Stimulated activated CD8-positive, alpha-beta memory T cell treated with anti-CD3 and anti-CD28 coated beads, Interleukin-7, amount 100 ng/mL, for 48 hours (primary cell): ENCODE results near the gene ZFX.

Experiments
- DNase-seq, 2 donors: peaks; one replicate each; pipeline ENCODE4 v3.0.0-alpha.2; 2020; ENCODE audit warnings: low read depth in 1 of 2; ENCODE audit errors: extremely low read depth in 1 of 2

Gene ZFX

GRCh38 chrX:24198101-24198500 is 48.6 kb downstream of the ZFX start:
- no peak for DNase-seq

- DNase-seq: no peak
Observed at GRCh38 chrX:24200133-24200532, 50.6 kb downstream of the ZFX start.

GRCh38 chrX:24201216-24201615 is 51.7 kb downstream of the ZFX start:
- DNase-seq: no peak

DNA sequence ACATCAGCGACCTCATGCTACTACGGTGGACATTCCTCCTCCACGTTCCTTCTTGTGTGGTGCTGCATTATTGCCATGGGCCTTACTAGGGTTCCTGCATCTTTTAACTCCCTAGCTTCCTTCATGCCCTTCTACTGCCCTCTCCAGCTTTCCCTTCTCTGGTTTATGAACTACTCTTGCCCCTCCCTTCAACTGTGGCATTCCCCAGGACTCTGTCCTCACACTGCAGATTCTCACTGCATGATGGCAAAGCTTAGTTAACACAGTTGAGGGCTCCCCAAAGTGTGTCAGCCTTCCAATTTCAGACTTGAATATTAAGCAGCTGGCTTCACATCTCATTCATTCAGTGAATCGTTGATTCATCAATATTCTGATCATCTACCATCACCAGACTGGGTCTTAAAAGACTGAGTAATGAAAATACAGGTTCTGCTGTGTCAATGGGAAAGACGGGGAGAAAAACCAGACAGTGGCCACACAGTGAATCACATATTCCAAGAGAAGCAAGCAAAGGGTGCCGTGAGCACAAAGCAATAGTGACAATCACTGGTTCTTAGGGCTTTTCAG is 53.0 kb downstream of the ZFX start:
- DNase-seq: no peak

DNA sequence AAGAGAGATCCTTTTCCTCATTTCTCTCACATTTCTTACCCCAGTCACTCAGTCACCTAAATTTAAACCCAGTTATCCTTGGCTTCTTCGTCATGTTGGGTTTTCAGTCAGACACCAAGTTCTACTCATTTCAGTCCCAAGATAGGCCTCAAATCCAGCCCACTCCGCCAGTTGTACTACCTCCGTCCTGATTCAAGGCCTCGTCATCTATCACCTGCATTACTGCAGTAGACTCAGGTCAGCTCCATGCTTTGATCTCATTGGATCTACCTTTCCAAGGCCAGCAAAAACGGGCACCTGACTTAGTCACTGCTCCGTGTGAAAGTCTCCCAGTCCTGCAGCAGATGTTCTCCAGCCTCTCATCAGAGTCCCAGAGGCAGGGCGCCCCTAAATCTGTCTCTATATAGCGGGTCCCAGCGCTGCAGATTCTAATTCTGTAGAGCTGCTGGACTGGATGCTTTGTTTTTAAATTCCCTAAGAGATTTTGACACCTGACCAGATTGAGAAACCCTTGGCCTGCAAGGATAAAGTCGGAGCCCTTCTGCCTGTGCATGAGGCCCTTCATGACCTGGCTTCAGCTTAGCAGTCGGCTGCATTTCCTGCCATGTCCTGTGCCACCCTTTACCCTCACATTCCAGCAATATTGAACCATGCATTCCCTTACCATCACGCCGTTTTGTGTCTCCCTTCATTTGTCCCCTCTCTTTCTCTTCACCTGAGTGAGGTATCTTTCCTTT is 53.7 kb downstream of the ZFX start:
- no peak for DNase-seq

GRCh38 chrX:24204331-24204730 is 54.8 kb downstream of the ZFX start:
- no peak for DNase-seq

DNA sequence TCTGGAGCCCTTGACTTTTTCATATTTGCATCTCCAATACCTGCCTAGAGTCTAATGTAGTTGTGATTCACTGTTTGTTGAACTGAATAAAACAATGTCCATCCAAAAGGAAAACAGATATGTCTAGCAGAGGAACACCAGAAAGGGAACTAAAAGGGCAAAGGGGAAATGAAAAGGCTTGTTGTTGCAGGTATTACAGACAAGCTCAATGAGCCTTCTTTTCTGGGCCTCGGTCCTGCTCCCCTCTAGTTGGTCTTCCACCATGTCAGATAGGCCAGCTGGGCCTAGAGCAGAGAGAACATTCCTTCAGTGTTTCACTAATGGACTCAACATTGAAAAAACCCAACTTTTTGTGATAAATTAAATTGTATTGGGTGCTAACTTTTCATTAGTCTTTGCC is 55.4 kb downstream of the ZFX start:
- no peak for DNase-seq

DNA sequence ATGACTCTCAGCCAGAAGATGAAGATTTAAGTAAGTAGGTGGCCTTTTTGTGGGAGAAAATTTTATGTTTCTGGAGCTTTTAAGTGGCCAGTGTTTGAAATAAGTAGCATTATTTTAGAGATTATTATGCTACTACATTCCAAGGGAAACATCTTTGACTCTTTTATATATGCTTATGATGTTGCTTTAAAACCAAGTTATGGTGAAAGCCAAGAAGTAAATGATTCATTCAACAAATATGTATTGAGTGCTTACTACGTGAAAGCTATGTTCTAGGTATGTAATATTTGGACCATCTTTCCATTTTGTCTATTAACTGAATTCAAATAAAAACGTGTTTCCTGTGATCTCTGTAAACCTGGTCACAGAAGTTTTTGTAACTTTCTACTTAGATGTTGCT is 58.3 kb downstream of the ZFX start:
- no peak for DNase-seq

GRCh38 chrX:24208496-24209240 is 59.1 kb downstream of the ZFX start:
- no peak for DNase-seq

- DNase-seq: no peak
Observed at GRCh38 chrX:24210190-24210589, 60.7 kb downstream of the ZFX start.

DNA sequence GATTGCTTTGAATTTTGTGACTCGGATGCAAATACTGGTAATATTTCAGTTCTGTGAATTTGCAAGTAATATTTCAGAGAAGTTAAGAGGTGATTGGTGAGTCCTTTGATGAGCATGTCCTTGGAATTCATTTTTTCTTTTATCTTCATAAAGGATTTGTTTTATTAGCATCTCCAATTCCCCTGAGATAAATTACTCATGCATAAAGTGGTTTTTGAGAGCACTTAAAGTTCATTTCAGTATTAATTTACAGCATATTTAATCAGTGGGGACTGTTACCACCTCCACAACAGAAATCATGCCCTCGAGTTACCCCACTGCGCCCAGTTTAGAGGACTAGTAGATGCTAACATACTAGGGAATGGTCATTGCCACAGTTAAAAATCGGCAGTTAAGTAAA is 65.0 kb downstream of the ZFX start:
- no peak for DNase-seq

DNA sequence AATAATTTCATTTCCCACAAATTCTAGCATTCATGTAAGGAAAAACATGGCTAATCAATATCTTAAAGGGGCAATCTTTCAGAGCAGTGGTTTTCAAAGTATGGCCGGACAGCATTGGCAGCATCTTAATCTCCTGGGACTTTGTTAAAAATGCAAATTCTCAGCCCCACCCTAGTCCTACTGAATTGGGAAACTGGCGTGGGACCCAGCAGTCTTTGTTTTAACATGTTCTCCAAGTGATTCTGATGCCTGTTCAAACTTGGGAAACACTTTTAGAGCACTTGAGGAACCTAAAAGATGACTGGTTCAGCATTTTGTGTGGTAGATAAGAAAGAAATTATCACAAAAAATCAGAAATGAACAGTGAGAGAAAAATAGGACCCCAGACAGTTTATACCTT is 65.7 kb downstream of the ZFX start:
- no peak for DNase-seq

DNA sequence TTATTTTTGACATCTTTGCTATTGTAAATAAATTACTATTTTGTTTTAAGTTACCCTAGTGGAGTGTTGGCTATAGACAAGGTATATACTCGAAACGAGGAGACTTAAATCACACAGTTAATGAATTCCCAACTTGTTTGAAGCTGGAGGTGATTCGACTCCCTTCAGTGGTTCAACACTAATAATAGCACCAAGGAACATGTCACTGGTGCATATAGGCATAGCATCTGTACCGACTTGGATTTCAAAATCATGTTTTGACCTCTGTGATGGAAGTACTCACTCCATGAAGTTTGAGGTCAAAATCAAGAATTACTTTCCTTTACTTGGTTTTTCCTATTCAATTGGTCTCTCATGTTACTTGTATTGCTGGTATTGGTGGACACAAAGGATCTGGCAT is 66.5 kb downstream of the ZFX start:
- DNase-seq: no peak

- no peak for DNase-seq
Observed at GRCh38 chrX:24216827-24217226, 67.3 kb downstream of the ZFX start.

GRCh38 chrX:24219320-24219719 is 69.8 kb downstream of the ZFX start:
- DNase-seq: no peak

- no peak for DNase-seq
Observed at GRCh38 chrX:24221872-24222271, 72.3 kb downstream of the ZFX start.

DNA sequence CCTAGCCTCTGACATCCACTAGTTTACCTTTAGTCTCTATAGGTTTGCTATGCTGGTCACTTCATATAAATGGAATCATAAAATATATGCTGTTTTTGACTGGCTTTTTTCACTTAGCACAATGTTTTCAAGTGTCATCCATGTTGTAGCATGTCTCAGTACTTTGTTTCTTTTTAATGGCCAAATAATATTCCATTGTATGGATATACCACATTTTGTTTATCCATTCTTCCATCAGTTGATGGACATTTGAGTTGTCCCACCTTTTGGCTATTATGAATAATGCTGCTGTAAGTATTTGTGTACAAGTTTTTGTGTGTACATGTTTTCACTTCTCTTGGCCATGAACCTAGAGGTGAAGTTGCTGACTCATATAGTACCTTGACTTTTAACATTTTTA is 75.7 kb downstream of the ZFX start:
- no peak for DNase-seq

DNA sequence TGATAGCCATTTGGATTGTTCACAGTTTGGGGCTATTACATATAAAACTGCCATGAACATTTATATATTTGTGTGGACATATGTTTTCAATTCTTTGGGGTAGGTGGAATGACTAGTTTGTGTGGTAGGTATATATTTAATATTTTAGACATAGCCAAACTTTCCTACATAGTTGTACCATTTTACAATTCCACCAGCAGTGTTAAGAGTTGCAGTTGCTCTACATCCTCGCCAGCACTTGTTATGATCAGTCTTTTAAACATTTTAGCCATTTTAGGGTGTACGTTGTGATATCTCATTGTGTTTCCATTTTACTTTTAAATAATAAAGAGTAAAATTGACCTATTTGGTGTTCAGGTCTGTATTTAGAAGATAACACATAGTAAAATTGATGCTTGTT is 76.6 kb downstream of the ZFX start:
- DNase-seq: no peak

- no peak for DNase-seq
Observed at GRCh38 chrX:24228596-24228995, 79.1 kb downstream of the ZFX start.

DNA sequence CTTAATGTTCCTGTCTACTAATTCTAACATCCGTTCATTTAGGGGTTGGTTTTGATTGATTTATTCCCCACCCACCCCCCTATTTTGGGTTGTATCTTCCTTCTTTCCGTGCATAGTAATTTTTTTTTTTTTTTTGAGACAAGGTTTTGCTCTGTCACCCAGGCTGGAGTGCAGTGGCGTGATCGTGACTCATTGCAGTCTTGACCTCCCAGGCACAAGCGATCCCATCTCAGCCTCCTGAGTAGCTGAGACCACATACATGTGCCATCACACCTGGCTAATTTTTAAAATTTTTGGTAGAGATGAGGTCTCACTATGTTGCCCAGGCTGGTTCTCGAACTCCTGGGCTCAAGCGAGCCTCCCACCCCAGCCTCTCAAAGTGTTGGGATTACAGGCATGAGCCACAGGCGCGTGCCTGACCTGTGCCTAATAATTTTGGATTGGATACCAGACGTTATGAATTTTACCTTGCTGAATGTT is 79.9 kb downstream of the ZFX start:
- no peak for DNase-seq

GRCh38 chrX:24229976-24230375 is 80.4 kb downstream of the ZFX start:
- DNase-seq: no peak

GRCh38 chrX:24231131-24231540 is 81.6 kb downstream of the ZFX start:
- DNase-seq: no peak
